ENCODE data around the gene POU2AF3.

- TF ChIP-seq CTCF (conservative IDR thresholded peaks at IDR 0.05; ENCODE audit: low read length) (no peak), EZH2phosphoT487 (IDR thresholded peaks at IDR 0.05; ENCODE audit: borderline replicate concordance) (no peak)
Measured at GRCh38 chr11:111308140-111308539, 9.8 kb downstream of the POU2AF3 start.

Data from Loucy (cell line).